PFSK-1 (cell line): Measurements from ENCODE around the gene RASL10B.
A peak's percentile ranks its signal among the peaks of the same experiment; 100 is the strongest.

Experiments used
- POLR2AphosphoS5 ChIP-seq: IDR thresholded peaks from 2 replicates; pipeline ENCODE4 v1.6.1; 2012; ENCODE audit warnings: low read depth, mild to moderate bottlenecking, control low read depth, low read length, moderate library complexity
- TAF1 ChIP-seq: IDR thresholded peaks from 2 replicates; pipeline ENCODE4 v1.6.1; 2012; ENCODE audit warnings: low read length, control low read depth, borderline replicate concordance; ENCODE audit not compliant: insufficient read depth
- TF ChIP-seq, protein P1 (sequence below), 2 experiments: IDR thresholded peaks; 2 replicates each; pipeline versions ENCODE4 v1.6.1 to v1.8.0; 2011 to 2012; ENCODE audit warnings: low read depth in 2 of 2, low read length in 2 of 2, control low read depth in 1 of 2, inconsistent platforms in 1 of 2, mild to moderate bottlenecking in 1 of 2, moderate library complexity in 1 of 2; ENCODE audit not compliant: insufficient read depth in 1 of 2

DNA sequence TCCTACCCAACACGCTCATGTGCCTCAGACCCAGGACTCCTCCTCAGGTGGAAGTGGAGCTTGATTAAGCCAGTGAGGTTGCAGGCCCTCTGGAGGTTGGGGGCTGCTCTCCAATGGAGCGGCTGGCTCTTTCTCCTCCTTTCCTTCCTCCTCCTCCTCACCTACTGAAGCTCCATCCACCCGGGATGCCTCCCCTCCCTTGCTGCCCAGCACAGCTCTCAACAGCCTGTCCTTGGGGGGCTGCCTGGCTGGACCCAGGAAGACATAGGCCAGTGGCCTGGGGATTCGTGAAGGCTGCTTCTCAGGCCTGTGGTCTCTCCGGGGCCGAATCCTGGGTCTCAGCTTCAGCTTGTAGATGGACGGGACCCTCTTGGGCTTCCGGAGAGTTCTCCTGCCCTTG, 13.4 kb downstream of the RASL10B start:
- TF ChIP-seq POLR2AphosphoS5 = no peak
- no peak for TF ChIP-seq TAF1
- TF ChIP-seq, protein P1, sequence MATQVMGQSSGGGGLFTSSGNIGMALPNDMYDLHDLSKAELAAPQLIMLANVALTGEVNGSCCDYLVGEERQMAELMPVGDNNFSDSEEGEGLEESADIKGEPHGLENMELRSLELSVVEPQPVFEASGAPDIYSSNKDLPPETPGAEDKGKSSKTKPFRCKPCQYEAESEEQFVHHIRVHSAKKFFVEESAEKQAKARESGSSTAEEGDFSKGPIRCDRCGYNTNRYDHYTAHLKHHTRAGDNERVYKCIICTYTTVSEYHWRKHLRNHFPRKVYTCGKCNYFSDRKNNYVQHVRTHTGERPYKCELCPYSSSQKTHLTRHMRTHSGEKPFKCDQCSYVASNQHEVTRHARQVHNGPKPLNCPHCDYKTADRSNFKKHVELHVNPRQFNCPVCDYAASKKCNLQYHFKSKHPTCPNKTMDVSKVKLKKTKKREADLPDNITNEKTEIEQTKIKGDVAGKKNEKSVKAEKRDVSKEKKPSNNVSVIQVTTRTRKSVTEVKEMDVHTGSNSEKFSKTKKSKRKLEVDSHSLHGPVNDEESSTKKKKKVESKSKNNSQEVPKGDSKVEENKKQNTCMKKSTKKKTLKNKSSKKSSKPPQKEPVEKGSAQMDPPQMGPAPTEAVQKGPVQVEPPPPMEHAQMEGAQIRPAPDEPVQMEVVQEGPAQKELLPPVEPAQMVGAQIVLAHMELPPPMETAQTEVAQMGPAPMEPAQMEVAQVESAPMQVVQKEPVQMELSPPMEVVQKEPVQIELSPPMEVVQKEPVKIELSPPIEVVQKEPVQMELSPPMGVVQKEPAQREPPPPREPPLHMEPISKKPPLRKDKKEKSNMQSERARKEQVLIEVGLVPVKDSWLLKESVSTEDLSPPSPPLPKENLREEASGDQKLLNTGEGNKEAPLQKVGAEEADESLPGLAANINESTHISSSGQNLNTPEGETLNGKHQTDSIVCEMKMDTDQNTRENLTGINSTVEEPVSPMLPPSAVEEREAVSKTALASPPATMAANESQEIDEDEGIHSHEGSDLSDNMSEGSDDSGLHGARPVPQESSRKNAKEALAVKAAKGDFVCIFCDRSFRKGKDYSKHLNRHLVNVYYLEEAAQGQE (IDR thresholded peaks at IDR 0.05; ENCODE audit: insufficient read depth in 1 of 2, low read depth in 2 of 2, low read length in 2 of 2) = 0 out of 4 replicates have a peak, but pooled peaks of 1 of the 2 experiments have one; percentile 2
